ENCODE data around the gene GRPEL2. TPM values are rescaled to one million over a fixed set of nuclear protein-coding genes. Genes with fewer than 3 reads are reported as not detected.
"Not testable (repeated sequence)": the region's sequence is repeated elsewhere in the genome, so short reads cannot be mapped to it uniquely, and the experiment has no call there.

Gene GRPEL2
- polyA plus RNA-seq, 3 donors: 1.9 to 2.7 (median 2.0) TPM

DNA sequence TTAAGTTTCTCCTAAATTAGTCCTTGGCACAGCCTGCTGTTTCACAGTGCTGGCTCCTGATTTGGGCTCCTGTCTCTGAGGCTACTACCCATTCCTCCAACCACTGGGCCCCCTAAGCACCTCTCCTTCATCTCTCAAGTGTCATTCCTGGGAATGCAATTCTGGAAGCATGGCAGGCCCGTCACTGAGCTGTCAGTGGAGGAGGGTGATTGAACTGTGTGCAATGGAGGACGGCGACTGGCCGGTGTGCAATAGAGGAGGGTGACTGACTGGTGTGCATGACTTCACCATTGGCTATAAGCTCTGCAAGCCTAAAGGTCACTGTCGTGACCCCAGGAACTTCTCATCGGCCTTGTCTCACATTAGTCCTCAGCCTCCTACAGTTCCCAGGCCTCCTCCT, 46.2 kb downstream of the GRPEL2 start:
- Histone ChIP-seq H3K4me1 (ENCODE audit: control insufficient read depth in 1 of 2, insufficient read depth in 2 of 2, low read length in 2 of 2) (no peaks in the 10 kb centered on the region), H3K9me3 (replicated peaks in 1 of 2; ENCODE audit: control insufficient read depth in 1 of 2, insufficient read depth in 1 of 2, low read length in 2 of 2) (no peaks in the 10 kb centered on the region), H4K20me1 (ENCODE audit: insufficient read depth, low read length) (no peaks in the 10 kb centered on the region), H3K36me3 (replicated peaks in 1 of 2; ENCODE audit: control insufficient read depth in 1 of 2, insufficient read depth in 2 of 2, low read length in 2 of 2) (no peaks in the 10 kb centered on the region), H3K4me3 (replicated peaks in 1 of 3; ENCODE audit: low read depth in 2 of 3, low read length in 3 of 3) (no peak overlapping the region), H3K79me2 (ENCODE audit: insufficient read depth, low read length) (no peaks in the 10 kb centered on the region), H3K27ac (ENCODE audit: low read depth in 1 of 2, low read length in 2 of 2) (no peak overlapping the region), H3K4me2 (replicated peaks; ENCODE audit: extremely low read depth, low read length, poor library complexity, severe bottlenecking) (no peak overlapping the region), H3K9ac (ENCODE audit: insufficient read depth, low read length, poor library complexity, severe bottlenecking) (no peak overlapping the region), H2AFZ (ENCODE audit: insufficient read depth, low read depth, low read length, poor library complexity, severe bottlenecking) (no peak overlapping the region), H3K27me3 (ENCODE audit: control insufficient read depth in 2 of 2, insufficient read depth in 2 of 2, low read length in 2 of 2) (no peaks in the 10 kb centered on the region)
- intact Hi-C loops (cut with micrococcal nuclease): no loop called here
- Mint-ChIP-seq H3K27me3 (ENCODE audit: low read depth in 3 of 3) (peaks cover 0 to 4% (median 0%) of the 10 kb centered on the region in 3 donors), H3K9me3 (no peaks in the 10 kb centered on the region), H3K27ac (no peak overlapping the region), H3K36me3 (no peaks in the 10 kb centered on the region), H3K4me1 (no peaks in the 10 kb centered on the region), H3K4me3 (no peak overlapping the region)
- WGBS (ENCODE audit: insufficient coverage): 100% methylated on average over 6 of the region's 6 CpGs
- no peak for DNase-seq
- TF ChIP-seq, protein P1, sequence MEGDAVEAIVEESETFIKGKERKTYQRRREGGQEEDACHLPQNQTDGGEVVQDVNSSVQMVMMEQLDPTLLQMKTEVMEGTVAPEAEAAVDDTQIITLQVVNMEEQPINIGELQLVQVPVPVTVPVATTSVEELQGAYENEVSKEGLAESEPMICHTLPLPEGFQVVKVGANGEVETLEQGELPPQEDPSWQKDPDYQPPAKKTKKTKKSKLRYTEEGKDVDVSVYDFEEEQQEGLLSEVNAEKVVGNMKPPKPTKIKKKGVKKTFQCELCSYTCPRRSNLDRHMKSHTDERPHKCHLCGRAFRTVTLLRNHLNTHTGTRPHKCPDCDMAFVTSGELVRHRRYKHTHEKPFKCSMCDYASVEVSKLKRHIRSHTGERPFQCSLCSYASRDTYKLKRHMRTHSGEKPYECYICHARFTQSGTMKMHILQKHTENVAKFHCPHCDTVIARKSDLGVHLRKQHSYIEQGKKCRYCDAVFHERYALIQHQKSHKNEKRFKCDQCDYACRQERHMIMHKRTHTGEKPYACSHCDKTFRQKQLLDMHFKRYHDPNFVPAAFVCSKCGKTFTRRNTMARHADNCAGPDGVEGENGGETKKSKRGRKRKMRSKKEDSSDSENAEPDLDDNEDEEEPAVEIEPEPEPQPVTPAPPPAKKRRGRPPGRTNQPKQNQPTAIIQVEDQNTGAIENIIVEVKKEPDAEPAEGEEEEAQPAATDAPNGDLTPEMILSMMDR (IDR thresholded peaks at IDR 0.05): no peak

GRCh38 chr5:149392718-149393117, 47.4 kb downstream of the GRPEL2 start:
- Mint-ChIP-seq H3K27ac (no peak overlapping the region), H3K9me3 (no peaks in the 10 kb centered on the region), H3K4me1 (no peaks in the 10 kb centered on the region), H3K4me3 (no peak overlapping the region), H3K27me3 (ENCODE audit: low read depth in 3 of 3) (peaks cover 0 to 4% (median 0%) of the 10 kb centered on the region in 3 donors), H3K36me3 (no peaks in the 10 kb centered on the region)
- no peaks in the 10 kb centered on the region for H3K9me3 ChIP-seq (replicated peaks in 1 of 2; ENCODE audit: control insufficient read depth in 1 of 2, insufficient read depth in 1 of 2, low read length in 2 of 2)
- H3K4me2 ChIP-seq (replicated peaks; ENCODE audit: extremely low read depth, low read length, poor library complexity, severe bottlenecking): no peak overlapping the region
- H2AFZ ChIP-seq (ENCODE audit: insufficient read depth, low read depth, low read length, poor library complexity, severe bottlenecking): no peak overlapping the region
- 66% methylated on average over 2 of the region's 19 CpGs for WGBS (ENCODE audit: insufficient coverage)
- H3K27ac ChIP-seq (ENCODE audit: low read depth in 1 of 2, low read length in 2 of 2): no peak overlapping the region
- no peaks in the 10 kb centered on the region for H3K79me2 ChIP-seq (ENCODE audit: insufficient read depth, low read length)
- no peaks in the 10 kb centered on the region for H3K36me3 ChIP-seq (replicated peaks in 1 of 2; ENCODE audit: control insufficient read depth in 1 of 2, insufficient read depth in 2 of 2, low read length in 2 of 2)
- DNase-seq: no peak
- TF ChIP-seq, protein P1 (IDR thresholded peaks at IDR 0.05): no peak
- intact Hi-C loops (cut with micrococcal nuclease): no loop called here
- H3K4me3 ChIP-seq (replicated peaks in 1 of 3; ENCODE audit: low read depth in 2 of 3, low read length in 3 of 3): no peak overlapping the region
- H3K9ac ChIP-seq (ENCODE audit: insufficient read depth, low read length, poor library complexity, severe bottlenecking): no peak overlapping the region
- H4K20me1 ChIP-seq (ENCODE audit: insufficient read depth, low read length): no peaks in the 10 kb centered on the region
- no peaks in the 10 kb centered on the region for H3K4me1 ChIP-seq (ENCODE audit: control insufficient read depth in 1 of 2, insufficient read depth in 2 of 2, low read length in 2 of 2)
- H3K27me3 ChIP-seq (ENCODE audit: control insufficient read depth in 2 of 2, insufficient read depth in 2 of 2, low read length in 2 of 2): no peaks in the 10 kb centered on the region

DNA sequence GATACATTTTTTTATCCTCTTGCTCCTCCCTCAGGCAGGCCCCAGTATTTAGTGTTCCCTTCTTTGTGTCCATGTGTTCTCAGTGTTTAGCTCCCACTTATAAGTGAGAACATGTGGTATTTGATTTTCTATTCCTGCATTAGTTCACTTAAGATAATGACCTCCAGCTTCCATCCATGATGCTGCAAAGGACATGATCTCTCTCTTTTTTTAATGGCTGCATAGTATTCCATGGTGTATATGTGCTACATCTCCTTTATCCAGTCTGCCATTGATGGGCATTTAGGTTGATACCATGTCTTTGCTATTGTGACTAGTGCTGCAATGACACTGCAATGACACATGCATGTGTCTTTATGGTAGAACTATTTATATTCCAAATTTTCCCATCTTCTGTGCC, 49.7 kb downstream of the GRPEL2 start:
- DNase-seq; H3K27ac ChIP-seq (ENCODE audit: low read depth in 1 of 2, low read length in 2 of 2); H3K9ac ChIP-seq (ENCODE audit: insufficient read depth, low read length, poor library complexity, severe bottlenecking); H3K4me3 Mint-ChIP-seq; H3K36me3 ChIP-seq (replicated peaks in 1 of 2; ENCODE audit: control insufficient read depth in 1 of 2, insufficient read depth in 2 of 2, low read length in 2 of 2); H3K27me3 Mint-ChIP-seq (ENCODE audit: low read depth in 3 of 3); H3K4me2 ChIP-seq (replicated peaks; ENCODE audit: extremely low read depth, low read length, poor library complexity, severe bottlenecking); H3K27ac Mint-ChIP-seq; intact Hi-C loops (cut with micrococcal nuclease); H3K36me3 Mint-ChIP-seq; H3K4me1 Mint-ChIP-seq; H2AFZ ChIP-seq (ENCODE audit: insufficient read depth, low read depth, low read length, poor library complexity, severe bottlenecking); H3K9me3 Mint-ChIP-seq; H3K27me3 ChIP-seq (ENCODE audit: control insufficient read depth in 2 of 2, insufficient read depth in 2 of 2, low read length in 2 of 2); H3K79me2 ChIP-seq (ENCODE audit: insufficient read depth, low read length); H3K4me1 ChIP-seq (ENCODE audit: control insufficient read depth in 1 of 2, insufficient read depth in 2 of 2, low read length in 2 of 2); H4K20me1 ChIP-seq (ENCODE audit: insufficient read depth, low read length); H3K4me3 ChIP-seq (replicated peaks in 1 of 3; ENCODE audit: low read depth in 2 of 3, low read length in 3 of 3); H3K9me3 ChIP-seq (replicated peaks in 1 of 2; ENCODE audit: control insufficient read depth in 1 of 2, insufficient read depth in 1 of 2, low read length in 2 of 2): not testable (repeated sequence)
